HCT116 (cell line): Measurements from ENCODE around the gene SARNP. TPM values are rescaled to one million over a fixed set of nuclear protein-coding genes. Genes with fewer than 3 reads are reported as not detected.

ENCODE experiments used
- ATF3 ChIP-seq: IDR thresholded peaks from 2 replicates; pipeline ENCODE4 v1.6.1; 2012
- FOSL1 ChIP-seq: IDR thresholded peaks from 2 replicates; pipeline ENCODE4 v1.6.1; 2012; ENCODE audit warnings: low read depth
- SIN3A ChIP-seq: IDR thresholded peaks from 2 replicates; pipeline ENCODE4 v1.6.1; 2012; ENCODE audit warnings: low read depth
- TCF7L2 ChIP-seq: IDR thresholded peaks from 2 replicates; pipeline ENCODE4 v1.7.0; 2011; ENCODE audit warnings: borderline replicate concordance, inconsistent platforms; ENCODE audit not compliant: insufficient read depth, insufficient read length; ENCODE audit errors: extremely low read depth
- ZFX ChIP-seq: fragments of 450-650 bp; IDR thresholded peaks from 2 replicates; pipeline ENCODE4 v1.6.1; 2017
- total RNA-seq: library from RNA; stranded (reverse); gene quantifications from one replicate; pipeline ENCODE4 v1.2.1, GENCODE V29; 2021; ENCODE audit not compliant: unreplicated experiment
- TF ChIP-seq, protein P1 (sequence below), 3 experiments: fragments of 200-600 bp in 1 of 3; sonication (generic) in 1 of 3; IDR thresholded peaks in 2 of 3; conservative IDR thresholded peaks in 1 of 3; 2 replicates each; pipeline ENCODE4 v1.5.1; 2012 to 2017; ENCODE audit warnings: low read depth in 2 of 3, low read length in 2 of 3, antibody characterized with exemption in 1 of 3, borderline replicate concordance in 1 of 3, control low read depth in 1 of 3, mild to moderate bottlenecking in 1 of 3, mixed read lengths in 1 of 3, mixed run types in 1 of 3, moderate library complexity in 1 of 3; ENCODE audit not compliant: insufficient read depth in 1 of 3
- TF ChIP-seq, protein P2 (sequence below): IDR thresholded peaks from 2 replicates; pipeline ENCODE4 v1.6.1; 2012; ENCODE audit warnings: low read depth

The SARNP gene
- total RNA-seq, 1 experiment from 2014 or later: 82.4 TPM

DNA sequence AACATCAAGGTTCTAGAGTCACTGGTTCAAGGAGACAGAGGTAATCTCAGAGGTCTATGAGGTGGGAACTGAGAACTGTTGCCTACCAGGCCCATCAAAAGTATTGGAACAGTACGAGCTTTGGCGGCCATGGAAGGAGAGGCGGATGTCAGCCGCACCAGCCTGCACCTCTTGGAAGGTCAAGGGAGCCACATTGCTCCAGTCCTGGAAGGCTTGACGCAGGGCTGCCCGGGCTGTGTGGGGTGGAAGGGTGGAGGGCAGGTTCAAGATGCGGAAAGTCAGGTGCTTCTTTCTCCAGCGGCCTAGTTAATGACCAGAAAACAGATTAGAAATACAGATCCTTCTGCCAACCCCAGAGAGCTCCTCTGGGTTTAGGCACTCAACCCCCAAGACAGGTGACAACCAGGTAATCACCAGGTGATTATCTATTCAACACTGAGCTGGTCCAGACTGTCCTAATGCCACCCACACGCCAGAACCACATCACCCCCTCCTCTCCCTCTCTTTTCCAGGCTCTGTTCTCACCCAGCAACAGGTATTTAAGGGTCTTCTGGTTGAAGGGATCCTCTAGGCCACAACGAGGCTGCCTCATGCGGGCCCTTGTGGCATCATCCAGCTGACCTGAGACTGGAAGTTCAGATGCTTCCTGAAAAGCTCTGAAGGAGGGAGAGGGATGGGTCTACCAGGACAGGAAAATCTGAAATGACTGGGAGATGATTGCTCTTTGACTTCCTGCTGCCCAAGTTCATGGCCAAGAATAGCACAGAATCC, 23.2 kb upstream of the SARNP start (continued):
- TF ChIP-seq TCF7L2: no peak
- TF ChIP-seq, protein P1, sequence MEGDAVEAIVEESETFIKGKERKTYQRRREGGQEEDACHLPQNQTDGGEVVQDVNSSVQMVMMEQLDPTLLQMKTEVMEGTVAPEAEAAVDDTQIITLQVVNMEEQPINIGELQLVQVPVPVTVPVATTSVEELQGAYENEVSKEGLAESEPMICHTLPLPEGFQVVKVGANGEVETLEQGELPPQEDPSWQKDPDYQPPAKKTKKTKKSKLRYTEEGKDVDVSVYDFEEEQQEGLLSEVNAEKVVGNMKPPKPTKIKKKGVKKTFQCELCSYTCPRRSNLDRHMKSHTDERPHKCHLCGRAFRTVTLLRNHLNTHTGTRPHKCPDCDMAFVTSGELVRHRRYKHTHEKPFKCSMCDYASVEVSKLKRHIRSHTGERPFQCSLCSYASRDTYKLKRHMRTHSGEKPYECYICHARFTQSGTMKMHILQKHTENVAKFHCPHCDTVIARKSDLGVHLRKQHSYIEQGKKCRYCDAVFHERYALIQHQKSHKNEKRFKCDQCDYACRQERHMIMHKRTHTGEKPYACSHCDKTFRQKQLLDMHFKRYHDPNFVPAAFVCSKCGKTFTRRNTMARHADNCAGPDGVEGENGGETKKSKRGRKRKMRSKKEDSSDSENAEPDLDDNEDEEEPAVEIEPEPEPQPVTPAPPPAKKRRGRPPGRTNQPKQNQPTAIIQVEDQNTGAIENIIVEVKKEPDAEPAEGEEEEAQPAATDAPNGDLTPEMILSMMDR (IDR thresholded peaks at IDR 0.05 in 2 of 3, conservative IDR thresholded peaks at IDR 0.05 in 1 of 3; ENCODE audit: borderline replicate concordance in 1 of 3, insufficient read depth in 1 of 3, low read depth in 2 of 3, low read length in 2 of 3): no peak
- no peak for TF ChIP-seq SIN3A
- TF ChIP-seq ZFX: no peak
- TF ChIP-seq, protein P2, sequence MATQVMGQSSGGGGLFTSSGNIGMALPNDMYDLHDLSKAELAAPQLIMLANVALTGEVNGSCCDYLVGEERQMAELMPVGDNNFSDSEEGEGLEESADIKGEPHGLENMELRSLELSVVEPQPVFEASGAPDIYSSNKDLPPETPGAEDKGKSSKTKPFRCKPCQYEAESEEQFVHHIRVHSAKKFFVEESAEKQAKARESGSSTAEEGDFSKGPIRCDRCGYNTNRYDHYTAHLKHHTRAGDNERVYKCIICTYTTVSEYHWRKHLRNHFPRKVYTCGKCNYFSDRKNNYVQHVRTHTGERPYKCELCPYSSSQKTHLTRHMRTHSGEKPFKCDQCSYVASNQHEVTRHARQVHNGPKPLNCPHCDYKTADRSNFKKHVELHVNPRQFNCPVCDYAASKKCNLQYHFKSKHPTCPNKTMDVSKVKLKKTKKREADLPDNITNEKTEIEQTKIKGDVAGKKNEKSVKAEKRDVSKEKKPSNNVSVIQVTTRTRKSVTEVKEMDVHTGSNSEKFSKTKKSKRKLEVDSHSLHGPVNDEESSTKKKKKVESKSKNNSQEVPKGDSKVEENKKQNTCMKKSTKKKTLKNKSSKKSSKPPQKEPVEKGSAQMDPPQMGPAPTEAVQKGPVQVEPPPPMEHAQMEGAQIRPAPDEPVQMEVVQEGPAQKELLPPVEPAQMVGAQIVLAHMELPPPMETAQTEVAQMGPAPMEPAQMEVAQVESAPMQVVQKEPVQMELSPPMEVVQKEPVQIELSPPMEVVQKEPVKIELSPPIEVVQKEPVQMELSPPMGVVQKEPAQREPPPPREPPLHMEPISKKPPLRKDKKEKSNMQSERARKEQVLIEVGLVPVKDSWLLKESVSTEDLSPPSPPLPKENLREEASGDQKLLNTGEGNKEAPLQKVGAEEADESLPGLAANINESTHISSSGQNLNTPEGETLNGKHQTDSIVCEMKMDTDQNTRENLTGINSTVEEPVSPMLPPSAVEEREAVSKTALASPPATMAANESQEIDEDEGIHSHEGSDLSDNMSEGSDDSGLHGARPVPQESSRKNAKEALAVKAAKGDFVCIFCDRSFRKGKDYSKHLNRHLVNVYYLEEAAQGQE: no peak
- no peak for TF ChIP-seq ATF3
- TF ChIP-seq FOSL1: no peak
